Esophagus squamous epithelium (tissue), 4 donors: ENCODE results near the gene C4orf54.

ENCODE experiments used
- POLR2A ChIP-seq, 4 donors: fragments of 450-650 bp; IDR thresholded peaks; one replicate each; pipeline ENCODE4 v1.6.1; 2017; ENCODE audit warnings: antibody characterized with exemption in 4 of 4, mild to moderate bottlenecking in 4 of 4, moderate library complexity in 3 of 4
- TF ChIP-seq, protein P1 (sequence below), 6 experiments: fragments of 450-650 bp in 4 of 6; fragments of 200-600 bp in 2 of 6; sonication (generic) in 2 of 6; IDR thresholded peaks; one replicate each; pipeline ENCODE4 v1.5.1; 2016 to 2019; ENCODE audit warnings: antibody characterized with exemption in 6 of 6, mild to moderate bottlenecking in 4 of 6, moderate library complexity in 4 of 6

DNA sequence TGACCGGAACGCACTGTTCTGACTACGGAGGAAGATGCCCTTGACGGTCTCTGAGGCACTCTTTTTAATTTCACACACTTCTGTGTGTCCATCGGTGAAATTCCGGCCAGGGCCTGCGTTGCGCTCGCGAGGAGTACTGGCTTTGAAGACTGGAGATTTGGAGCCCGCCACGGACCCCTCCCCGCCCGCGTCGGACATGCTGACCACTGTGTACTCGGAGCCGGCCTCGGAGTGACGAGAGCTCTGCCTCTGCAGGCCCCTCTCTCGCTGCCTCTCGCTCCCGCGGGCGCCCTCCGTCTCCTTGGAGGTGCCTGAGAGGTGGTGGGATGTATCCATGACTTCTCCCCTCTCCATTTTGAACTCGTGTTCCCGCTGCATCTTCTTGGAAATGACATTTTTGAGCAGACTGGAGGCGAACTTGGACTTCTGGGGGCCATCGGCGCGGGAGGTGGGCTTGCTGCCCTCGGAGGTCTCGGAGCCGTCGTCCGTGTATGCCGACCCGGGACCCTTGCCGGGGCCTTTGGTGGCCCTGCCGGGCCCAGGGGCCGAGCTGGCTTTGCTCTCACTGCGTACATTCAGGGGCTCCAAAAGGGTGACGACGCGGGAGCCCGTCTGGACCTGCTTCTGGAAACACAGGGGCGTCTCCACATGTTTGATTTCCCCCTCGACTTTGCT is 5.7 kb downstream of the C4orf54 start:
- TF ChIP-seq, protein P1, sequence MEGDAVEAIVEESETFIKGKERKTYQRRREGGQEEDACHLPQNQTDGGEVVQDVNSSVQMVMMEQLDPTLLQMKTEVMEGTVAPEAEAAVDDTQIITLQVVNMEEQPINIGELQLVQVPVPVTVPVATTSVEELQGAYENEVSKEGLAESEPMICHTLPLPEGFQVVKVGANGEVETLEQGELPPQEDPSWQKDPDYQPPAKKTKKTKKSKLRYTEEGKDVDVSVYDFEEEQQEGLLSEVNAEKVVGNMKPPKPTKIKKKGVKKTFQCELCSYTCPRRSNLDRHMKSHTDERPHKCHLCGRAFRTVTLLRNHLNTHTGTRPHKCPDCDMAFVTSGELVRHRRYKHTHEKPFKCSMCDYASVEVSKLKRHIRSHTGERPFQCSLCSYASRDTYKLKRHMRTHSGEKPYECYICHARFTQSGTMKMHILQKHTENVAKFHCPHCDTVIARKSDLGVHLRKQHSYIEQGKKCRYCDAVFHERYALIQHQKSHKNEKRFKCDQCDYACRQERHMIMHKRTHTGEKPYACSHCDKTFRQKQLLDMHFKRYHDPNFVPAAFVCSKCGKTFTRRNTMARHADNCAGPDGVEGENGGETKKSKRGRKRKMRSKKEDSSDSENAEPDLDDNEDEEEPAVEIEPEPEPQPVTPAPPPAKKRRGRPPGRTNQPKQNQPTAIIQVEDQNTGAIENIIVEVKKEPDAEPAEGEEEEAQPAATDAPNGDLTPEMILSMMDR (IDR thresholded peaks at IDR 0.05), result no peak
- TF ChIP-seq POLR2A (IDR thresholded peaks at IDR 0.05), result no peak
